NCI-H2227 (cell line): Measurements from ENCODE around the gene TMEM14B.
"Not testable (repeated sequence)": the region's sequence is repeated elsewhere in the genome, so short reads cannot be mapped to it uniquely, and the experiment has no call there.

ENCODE experiments used
- DNase-seq: peaks from one replicate; lab custom pipeline; 2025; ENCODE audit not compliant: unreplicated experiment; lab: John Stamatoyannopoulos, UW

The TMEM14B gene

DNA sequence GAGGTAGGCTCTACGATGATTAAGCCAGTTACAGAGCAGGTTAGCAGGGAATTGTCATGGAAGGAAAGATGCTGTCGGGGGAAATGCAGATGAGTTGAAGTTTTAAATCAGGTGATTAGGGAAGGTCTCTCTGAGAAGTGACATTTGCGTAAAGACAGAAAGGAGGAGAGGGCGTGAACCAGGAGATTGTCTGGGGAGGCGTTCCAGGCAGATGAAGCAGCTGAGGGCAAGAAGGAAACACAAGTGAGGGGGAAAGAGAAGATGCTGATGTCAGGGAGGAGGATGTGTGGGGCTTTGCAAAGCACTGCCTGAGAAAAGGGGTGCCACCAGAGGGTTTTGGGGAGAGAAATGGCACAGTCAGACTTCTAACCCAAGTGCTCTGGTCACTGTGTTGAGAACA, 2.5 kb upstream of the TMEM14B start:
- DNase-seq: no peak

DNA sequence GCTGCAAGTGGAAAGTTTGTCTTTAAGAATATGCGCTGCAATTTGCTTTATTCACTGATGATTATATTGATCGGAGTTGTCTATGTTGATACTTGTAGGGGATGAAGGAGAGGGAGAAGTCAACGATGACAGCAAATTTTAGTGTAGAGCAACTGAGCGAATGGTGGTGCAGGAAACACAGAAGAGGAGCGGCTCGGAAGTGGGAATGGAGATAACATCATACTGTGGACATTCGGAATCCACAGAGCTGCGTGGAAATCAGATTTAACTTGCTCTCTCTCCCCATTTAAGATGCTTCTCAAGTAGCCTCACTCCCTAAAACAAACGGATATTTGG, 722 bp upstream of the TMEM14B start:
- no peak for DNase-seq

DNA sequence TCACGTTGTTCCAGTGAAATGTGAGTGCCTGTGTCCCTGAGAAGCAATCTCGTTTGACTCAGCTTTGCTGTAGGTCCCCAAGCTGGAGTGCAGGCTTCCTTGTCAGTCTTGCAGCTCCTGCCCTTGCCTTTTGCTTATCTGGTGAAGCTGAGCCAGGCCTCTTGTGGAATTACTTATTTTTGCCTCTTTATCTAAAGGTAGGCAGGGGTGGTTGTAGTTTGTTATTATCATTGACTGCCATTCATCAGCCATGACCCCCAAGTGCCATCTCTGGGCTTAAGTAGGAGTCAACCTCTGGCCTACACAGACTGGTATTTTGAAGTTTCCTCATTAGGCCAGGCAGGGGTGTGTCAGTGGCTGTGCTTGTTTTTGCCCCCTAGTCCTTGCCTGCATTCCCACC, 2.1 kb downstream of the TMEM14B start:
- DNase-seq: no peak

DNA sequence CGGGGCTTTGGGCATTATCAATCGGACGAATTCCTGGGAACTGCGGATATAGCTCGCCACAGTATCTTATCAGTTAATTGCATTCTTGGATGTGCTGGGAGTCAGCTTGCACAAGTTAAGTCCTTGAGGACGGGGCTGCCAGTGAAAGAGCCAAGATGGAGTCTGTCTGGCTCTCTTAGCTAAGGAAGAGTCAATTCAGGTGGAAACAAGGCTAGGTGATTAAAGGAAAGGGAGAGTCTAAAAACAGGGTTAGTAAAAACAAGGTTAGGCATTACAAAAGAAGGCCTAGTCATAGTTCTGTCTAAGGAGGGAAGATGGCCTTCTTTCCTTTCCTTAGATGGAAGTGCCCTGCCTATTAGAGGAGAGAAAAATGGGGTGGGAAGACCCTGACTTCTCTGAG, 3.0 kb downstream of the TMEM14B start:
- DNase-seq: not testable (repeated sequence)

DNA sequence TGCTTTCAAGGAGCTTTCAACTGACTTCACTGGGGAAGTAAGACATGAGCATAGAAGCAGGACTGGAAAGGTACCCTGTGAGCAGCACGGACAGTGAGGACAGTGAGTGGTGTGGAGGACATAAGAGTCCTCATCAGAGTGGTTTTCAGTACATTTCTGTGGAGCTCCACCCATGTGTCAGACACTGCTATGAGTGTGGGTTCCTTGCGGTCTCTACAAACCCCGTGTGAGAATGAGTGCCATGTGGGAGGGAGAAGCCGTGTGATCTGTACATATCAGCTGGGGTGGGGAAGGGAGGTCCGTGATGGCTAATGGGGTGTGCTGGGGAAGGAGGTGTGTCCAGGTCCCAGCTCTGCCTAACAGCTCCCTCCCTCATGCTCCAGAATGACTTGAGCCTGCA, 4.2 kb downstream of the TMEM14B start:
- DNase-seq: not testable (repeated sequence)

DNA sequence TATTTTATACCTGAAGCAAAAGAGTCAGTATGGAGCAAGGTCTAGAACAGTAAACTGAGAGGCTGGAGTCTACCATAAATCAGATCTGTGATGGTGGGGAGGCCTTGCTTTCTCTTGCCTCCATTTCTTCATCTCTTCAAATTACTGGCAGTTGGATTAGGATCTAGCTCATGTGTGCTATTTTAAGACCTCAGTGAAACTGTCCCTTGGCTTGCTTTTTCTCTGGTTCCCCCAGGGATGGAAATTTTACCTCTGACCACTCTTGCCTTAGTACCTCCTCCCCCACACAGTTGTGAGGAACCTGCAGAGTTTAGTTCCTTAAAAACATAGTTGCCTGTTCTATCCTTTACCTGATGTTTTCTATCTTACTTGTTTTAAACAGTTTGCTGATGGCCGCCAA, 8.5 kb downstream of the TMEM14B start:
- no peak for DNase-seq

DNA sequence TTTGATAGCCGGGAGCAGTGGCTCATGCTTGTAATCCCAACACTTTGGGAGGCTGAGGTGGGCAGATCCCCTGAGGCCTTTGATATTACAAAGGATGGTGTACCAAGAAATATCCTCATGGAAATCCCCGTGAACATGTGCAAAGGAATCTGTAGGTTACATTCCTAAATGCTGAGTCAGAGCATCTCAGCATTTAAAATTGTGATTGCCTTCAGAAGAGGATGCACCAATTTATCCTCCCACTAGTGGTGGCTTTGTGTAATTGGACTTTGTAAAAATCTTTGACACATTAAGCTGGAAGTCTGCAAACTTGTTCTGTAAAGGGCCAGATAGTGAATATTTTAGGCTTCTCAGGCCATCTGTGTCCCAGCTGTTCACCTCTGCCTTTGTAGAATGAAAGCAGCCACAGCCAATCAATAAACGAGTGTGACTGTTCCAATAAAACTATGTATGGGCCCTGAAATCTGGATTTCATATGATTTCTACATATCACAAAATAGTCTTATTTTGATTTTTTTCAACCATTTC, 11.8 kb downstream of the TMEM14B start:
- peak; percentile 48 for DNase-seq

DNA sequence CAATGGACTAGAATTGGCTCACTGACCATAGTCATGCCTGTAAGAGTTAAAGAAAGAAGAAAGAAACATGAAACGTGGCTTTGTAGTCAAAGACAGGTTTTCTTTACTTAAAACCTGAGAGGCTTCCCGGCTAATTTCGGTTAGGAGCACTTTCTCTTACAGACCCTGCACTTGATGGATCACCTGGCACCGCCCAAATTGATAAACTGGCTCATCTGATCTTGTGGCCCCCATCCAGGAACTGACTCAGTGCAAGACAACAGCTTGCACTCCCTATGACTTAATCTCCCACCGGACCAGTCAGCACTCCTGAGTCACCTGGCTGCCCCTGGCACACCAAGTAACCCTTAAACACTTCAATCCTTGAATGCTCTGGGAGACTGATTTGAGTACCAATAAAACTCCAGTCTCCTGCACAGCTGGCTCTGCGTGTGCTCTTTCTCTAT, 12.3 kb downstream of the TMEM14B start:
- no peak for DNase-seq

DNA sequence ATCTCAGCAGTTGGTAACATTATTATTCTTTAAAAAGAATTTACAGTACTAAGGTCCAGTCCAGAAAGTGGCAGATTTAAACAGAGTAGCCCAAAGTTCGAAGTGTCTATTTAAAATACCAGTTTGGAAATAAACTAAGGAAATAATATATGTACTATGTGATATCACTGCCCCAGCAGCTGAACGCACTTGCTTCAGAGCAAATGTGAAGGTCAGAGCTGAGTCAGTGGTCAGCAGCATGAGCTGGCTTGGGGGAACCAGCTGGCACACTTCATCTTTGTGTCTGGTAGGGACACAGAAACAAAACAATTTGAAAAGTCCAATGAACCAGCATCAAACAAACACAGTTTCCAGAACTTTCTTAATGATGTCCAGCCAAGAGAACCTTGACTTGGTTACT, 15.4 kb downstream of the TMEM14B start:
- DNase-seq: no peak

DNA sequence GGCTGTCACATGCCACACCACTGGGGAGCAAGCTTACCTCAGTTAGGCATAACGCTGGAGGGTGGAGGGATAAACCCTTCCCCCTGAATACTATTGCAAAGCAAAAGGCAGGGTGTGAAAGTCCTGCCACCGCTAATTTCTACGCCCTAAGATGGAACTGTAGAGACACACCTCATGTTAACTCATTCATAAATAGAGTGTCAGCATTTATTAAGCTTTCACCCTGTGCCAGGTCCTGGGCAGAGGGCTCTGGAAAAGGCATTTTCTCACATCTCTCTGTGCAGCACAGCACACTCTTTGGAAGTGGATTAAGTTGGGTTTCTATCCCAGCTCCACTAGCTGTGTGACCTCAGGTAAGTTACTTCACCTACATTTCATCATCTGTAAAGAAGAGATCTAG, 21.8 kb downstream of the TMEM14B start:
- no peak for DNase-seq

DNA sequence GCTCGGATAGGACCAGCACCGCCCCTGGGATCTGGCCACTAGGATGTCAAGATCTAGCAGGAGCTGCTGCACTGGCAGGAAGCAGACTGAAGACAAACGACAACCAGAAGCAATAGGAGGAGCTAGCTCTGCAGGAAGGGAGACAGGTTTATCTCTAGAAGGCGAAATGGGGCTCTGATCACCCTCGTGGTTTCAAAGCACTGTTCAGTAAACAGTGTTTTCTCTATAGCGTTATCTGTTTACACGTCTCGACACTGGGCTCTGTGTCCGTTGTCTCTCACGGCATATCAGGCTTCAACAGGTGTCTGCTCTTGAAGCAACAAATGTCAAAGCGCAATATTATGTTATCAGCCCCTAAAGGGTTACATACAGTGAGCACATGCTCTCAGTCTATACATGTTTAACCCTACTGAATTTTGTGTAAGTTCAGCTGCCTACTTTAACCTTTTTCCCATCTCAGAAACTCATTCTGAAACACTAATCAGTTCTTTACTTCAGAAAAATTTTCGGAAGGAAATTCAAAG, 23.8 kb downstream of the TMEM14B start:
- DNase-seq: no peak

DNA sequence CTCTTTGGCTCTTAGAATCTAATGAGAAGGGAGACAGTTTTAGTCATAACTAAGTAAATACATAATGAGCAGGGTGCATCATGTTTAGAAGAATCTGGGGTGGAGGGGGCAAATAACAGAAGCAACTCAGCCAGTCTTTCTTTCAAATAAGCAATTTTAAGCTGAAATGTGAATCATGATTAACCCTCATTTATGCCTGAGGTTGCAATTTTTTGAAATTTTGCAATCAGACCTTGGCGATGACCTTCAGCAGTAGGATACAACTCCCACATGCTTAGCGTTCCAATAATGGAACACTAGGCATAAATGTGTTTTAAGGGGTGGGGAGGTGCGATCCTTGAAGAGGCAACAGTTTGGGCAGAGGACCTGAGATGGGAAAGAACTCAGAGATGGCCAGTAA, 30.6 kb downstream of the TMEM14B start:
- no peak for DNase-seq

DNA sequence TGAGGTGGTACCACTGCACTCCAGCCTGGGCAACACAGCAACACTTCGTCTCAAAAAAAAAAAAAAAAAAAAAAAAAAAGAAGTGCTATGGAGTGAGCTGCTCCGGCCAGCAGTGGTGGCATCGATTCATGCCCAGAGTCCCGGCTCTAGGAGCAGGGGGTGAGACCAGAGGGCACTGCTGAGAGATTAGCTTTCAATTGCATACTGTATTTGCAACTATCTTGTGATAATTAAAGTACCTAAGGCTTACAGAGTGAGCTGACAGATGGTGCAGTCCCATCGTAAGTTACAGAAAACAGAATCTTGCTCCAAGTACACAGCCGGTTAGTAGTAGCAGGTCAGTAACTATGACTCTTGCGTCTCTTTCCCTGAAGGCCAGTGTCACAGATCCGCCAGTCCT, 31.5 kb downstream of the TMEM14B start:
- DNase-seq: no peak

DNA sequence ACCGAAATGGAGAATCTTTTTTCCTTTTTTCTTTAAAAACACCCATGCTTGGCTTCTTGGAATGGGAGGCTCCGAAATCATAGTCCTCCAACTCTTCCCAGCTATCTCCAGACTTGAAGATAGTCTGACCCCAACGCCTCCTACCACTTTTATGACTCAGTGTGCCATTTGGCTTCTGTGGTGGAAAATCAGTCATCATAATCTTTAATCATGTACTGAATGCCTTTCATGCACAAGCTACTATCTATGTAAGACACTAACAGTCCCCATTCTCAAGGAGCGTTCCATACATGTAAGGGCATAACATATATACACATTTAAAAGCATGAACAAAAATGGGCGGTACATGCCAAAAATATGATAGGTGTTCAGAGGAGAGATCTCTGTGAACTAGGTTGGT, 44.1 kb downstream of the TMEM14B start:
- DNase-seq: no peak

DNA sequence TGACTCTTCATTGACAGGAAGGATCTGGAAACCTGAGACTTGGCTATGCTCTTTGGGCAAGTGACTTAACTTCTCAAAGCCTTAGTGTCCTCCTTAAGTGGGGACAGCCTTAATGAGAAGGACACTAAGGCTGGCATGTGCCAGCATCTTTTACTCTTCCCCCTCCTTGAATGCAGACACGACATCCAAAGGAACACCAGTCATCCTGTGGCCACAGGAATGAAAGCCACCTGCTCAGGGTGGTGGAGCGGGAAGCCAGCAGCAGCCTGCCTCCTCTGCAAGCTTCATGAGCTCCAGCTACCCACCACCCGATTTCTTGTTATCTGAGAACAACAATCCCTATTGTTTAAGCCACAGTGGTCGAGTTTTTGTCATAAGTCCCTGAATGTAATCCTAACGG, 44.5 kb downstream of the TMEM14B start:
- no peak for DNase-seq

DNA sequence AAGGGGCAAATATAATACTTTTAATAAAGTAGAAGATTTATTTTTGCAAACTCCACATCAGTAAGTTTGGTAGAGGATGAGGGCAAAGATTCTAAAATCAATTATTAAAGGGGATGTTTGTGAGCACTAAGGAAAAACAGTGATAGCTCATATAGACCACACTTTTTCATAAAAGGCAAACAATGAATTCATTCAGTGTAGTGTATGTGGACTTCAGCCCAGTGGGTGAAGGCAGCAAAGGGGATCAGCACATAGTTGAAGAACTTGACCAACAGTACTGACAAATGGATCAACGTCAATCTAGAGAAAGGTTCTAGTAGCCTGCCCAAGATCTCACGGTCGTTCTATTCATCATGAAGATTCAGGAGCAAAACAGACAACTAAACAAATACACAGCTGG, 45.4 kb downstream of the TMEM14B start:
- DNase-seq: no peak

DNA sequence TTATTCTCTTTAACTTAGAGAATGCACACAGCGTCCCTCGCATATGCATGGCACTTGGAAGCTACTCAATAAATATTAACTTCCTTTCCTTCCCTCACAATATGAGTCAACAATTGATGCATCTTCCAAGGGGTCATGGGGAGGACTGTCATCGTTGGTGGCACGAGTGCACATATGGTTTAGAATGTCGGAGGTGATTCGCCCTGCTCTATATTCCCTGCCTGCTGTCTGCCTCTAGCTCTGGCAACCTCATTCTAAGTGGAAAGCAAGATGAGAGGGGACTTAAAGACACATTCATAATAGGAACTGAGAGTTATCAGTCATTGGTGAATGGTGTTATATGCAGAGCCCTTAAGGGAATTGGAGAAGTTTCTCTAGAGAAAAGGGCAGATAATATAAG, 46.1 kb downstream of the TMEM14B start:
- DNase-seq: no peak

DNA sequence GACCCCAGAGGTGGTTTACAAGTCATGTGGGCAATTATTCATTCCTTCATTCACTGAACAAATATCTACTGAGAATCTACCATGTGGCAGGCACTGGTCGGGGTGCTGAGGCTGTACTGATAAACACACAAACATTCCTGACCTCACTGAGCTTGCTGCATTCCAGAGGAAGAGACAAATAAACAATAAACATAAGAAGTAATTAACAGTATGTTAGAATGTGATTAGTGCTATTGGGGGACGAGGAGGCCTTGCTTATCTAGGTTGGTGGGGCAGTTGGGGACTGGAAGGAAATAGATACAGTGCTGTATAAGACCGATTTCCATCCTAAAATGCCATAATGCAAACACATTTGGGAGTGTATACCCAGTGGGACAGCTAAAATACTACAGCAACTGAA, 46.6 kb downstream of the TMEM14B start:
- DNase-seq: no peak

DNA sequence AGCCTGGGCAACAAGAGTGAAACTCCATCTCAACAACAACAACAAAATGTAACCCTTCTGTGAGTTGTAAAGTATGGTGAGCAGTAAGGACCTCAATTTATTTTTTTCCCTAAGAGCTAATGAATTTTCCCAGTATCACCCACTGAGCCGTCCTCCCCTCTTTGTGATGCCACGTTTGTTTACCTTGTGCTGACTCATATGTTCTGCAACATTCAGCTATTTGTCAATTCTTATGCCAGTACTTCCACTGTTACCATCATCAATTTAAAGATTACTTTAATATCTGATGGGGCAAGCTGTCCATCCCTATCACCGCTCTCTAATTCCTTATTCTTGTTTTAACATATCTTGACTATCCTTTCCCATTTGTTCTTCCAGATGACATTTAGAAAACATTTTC, 53.2 kb downstream of the TMEM14B start:
- no peak for DNase-seq

DNA sequence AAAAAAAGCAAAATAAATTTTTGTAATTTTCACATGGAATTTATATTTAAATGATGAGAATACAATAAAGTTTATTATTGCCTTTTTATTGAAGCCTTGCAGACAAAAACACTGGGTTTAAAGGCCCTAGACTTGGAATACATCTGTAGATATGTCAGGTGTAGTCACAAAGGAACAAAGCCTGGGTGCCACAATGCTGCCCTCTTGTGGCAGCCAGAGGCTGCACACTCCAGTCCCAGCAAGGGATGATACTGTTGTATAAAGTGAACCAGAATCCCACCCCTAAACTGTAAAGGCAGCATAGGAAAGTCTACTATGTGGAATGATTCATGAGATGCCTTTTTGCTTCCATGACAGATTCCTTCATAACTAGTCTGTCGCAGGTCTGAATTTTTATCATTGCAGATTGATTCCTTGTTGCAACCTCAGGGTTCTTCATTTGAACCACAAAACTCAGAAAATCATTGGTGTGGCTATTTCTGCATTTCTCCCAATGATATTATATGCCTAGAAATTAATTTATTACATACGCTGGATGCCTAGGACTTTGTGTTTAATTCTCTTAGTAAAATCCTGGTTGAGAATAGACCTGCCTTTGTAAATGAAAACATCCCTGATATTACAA, 53.7 kb downstream of the TMEM14B start:
- peak; percentile 72 for DNase-seq
